Measurements from ENCODE around the gene MAML2. TPM values are rescaled to one million over a fixed set of nuclear protein-coding genes. Genes with fewer than 3 reads are reported as not detected.

The MAML2 gene
- total RNA-seq, 1 donor from 2014 or later, result 11.8 TPM

GRCh38 chr11:96082002-96082899 is 260.7 kb downstream of the MAML2 start:
- no peak overlapping the region for H3K27ac Mint-ChIP-seq
- no peak for DNase-seq (ENCODE audit: low spot score)
- intact Hi-C loops (cut with micrococcal nuclease), result no loop called here
- H3K36me3 Mint-ChIP-seq (ENCODE audit: low read depth), result peaks cover 25% of the 10 kb centered on the region
- no peaks in the 10 kb centered on the region for H3K27me3 Mint-ChIP-seq (ENCODE audit: low read depth)
- H3K4me1 Mint-ChIP-seq (ENCODE audit: low read depth), result peaks cover 44% of the 10 kb centered on the region
- H3K4me3 Mint-ChIP-seq (ENCODE audit: low read depth), result no peak overlapping the region
- H3K9me3 Mint-ChIP-seq, result no peaks in the 10 kb centered on the region

- Mint-ChIP-seq H3K27me3 (ENCODE audit: low read depth) (no peaks in the 10 kb centered on the region), H3K36me3 (ENCODE audit: low read depth) (peaks cover 18% of the 10 kb centered on the region), H3K9me3 (no peaks in the 10 kb centered on the region), H3K27ac (no peak overlapping the region), H3K4me3 (ENCODE audit: low read depth) (no peak overlapping the region), H3K4me1 (ENCODE audit: low read depth) (peaks cover 44% of the 10 kb centered on the region)
- intact Hi-C loops (cut with micrococcal nuclease), result no loop called here
- no peak for DNase-seq (ENCODE audit: low spot score)
These were observed 261.4 kb downstream of the MAML2 start for GRCh38 chr11:96081561-96081960.

- intact Hi-C loops (cut with micrococcal nuclease), result loop anchor here (5.0 kb wide), 1 partner anchor 33 kb away; no protein-coding TSS in a partner anchor
- peaks cover 16% of the 10 kb centered on the region for H3K36me3 Mint-ChIP-seq (ENCODE audit: low read depth)
- H3K4me1 Mint-ChIP-seq (ENCODE audit: low read depth), result peaks cover 52% of the 10 kb centered on the region
- peak overlapping the region; percentile 35 for H3K27ac Mint-ChIP-seq
- H3K4me3 Mint-ChIP-seq (ENCODE audit: low read depth), result no peak overlapping the region
- no peaks in the 10 kb centered on the region for H3K9me3 Mint-ChIP-seq
- no peak for DNase-seq (ENCODE audit: low spot score)
- H3K27me3 Mint-ChIP-seq (ENCODE audit: low read depth), result no peaks in the 10 kb centered on the region
These were observed 263.3 kb downstream of the MAML2 start for GRCh38 chr11:96079691-96080090.

- no peak for DNase-seq (ENCODE audit: low spot score)
- Mint-ChIP-seq H3K4me1 (ENCODE audit: low read depth) (peaks cover 58% of the 10 kb centered on the region), H3K9me3 (no peaks in the 10 kb centered on the region), H3K27me3 (ENCODE audit: low read depth) (no peaks in the 10 kb centered on the region), H3K36me3 (ENCODE audit: low read depth) (peaks cover 28% of the 10 kb centered on the region), H3K4me3 (ENCODE audit: low read depth) (peak overlapping the region; percentile 40), H3K27ac (peak overlapping the region; percentile 84)
- intact Hi-C loops (cut with micrococcal nuclease), result loop anchor here (1.0 to 5.0 kb wide), 3 partner anchors 37 to 81 kb away; no protein-coding TSS in a partner anchor
These were observed 267.4 kb downstream of the MAML2 start for GRCh38 chr11:96075532-96075959.

GRCh38 chr11:96074551-96075310 is 268.3 kb downstream of the MAML2 start:
- peaks cover 52% of the 10 kb centered on the region for H3K4me1 Mint-ChIP-seq (ENCODE audit: low read depth)
- no peaks in the 10 kb centered on the region for H3K27me3 Mint-ChIP-seq (ENCODE audit: low read depth)
- intact Hi-C loops (cut with micrococcal nuclease), result loop anchor here (1.0 to 5.0 kb wide), 3 partner anchors 38 to 82 kb away; no protein-coding TSS in a partner anchor
- H3K9me3 Mint-ChIP-seq, result no peaks in the 10 kb centered on the region
- DNase-seq (ENCODE audit: low spot score), result no peak
- H3K27ac Mint-ChIP-seq, result peak overlapping the region; percentile 84
- H3K36me3 Mint-ChIP-seq (ENCODE audit: low read depth), result peaks cover 25% of the 10 kb centered on the region
- H3K4me3 Mint-ChIP-seq (ENCODE audit: low read depth), result peak overlapping the region; percentile 38

GRCh38 chr11:96073536-96073935 is 269.5 kb downstream of the MAML2 start:
- peaks cover 47% of the 10 kb centered on the region for H3K4me1 Mint-ChIP-seq (ENCODE audit: low read depth)
- H3K9me3 Mint-ChIP-seq, result no peaks in the 10 kb centered on the region
- H3K4me3 Mint-ChIP-seq (ENCODE audit: low read depth), result no peak overlapping the region
- H3K27ac Mint-ChIP-seq, result no peak overlapping the region
- no peak for DNase-seq (ENCODE audit: low spot score)
- H3K27me3 Mint-ChIP-seq (ENCODE audit: low read depth), result no peaks in the 10 kb centered on the region
- peaks cover 19% of the 10 kb centered on the region for H3K36me3 Mint-ChIP-seq (ENCODE audit: low read depth)
- intact Hi-C loops (cut with micrococcal nuclease), result no loop called here

- intact Hi-C loops (cut with micrococcal nuclease), result no loop called here
- Mint-ChIP-seq H3K4me3 (ENCODE audit: low read depth) (no peak overlapping the region), H3K36me3 (ENCODE audit: low read depth) (peaks cover 22% of the 10 kb centered on the region), H3K27ac (no peak overlapping the region), H3K4me1 (ENCODE audit: low read depth) (peaks cover 48% of the 10 kb centered on the region), H3K27me3 (ENCODE audit: low read depth) (no peaks in the 10 kb centered on the region), H3K9me3 (no peaks in the 10 kb centered on the region)
- DNase-seq (ENCODE audit: low spot score), result no peak
These were observed 270.4 kb downstream of the MAML2 start for GRCh38 chr11:96072592-96072991.

- no peak for DNase-seq (ENCODE audit: low spot score)
- H3K27me3 Mint-ChIP-seq (ENCODE audit: low read depth), result no peaks in the 10 kb centered on the region
- peaks cover 48% of the 10 kb centered on the region for H3K4me1 Mint-ChIP-seq (ENCODE audit: low read depth)
- H3K27ac Mint-ChIP-seq, result no peak overlapping the region
- no peak overlapping the region for H3K4me3 Mint-ChIP-seq (ENCODE audit: low read depth)
- no peaks in the 10 kb centered on the region for H3K9me3 Mint-ChIP-seq
- H3K36me3 Mint-ChIP-seq (ENCODE audit: low read depth), result peaks cover 23% of the 10 kb centered on the region
- intact Hi-C loops (cut with micrococcal nuclease), result no loop called here
These were observed 272.5 kb downstream of the MAML2 start for GRCh38 chr11:96070453-96070852.

- Mint-ChIP-seq H3K27me3 (ENCODE audit: low read depth) (no peaks in the 10 kb centered on the region), H3K4me3 (ENCODE audit: low read depth) (no peak overlapping the region), H3K9me3 (no peaks in the 10 kb centered on the region), H3K4me1 (ENCODE audit: low read depth) (peaks cover 49% of the 10 kb centered on the region), H3K36me3 (ENCODE audit: low read depth) (peaks cover 19% of the 10 kb centered on the region), H3K27ac (peak overlapping the region; percentile 56)
- no peak for DNase-seq (ENCODE audit: low spot score)
- intact Hi-C loops (cut with micrococcal nuclease), result no loop called here
These were observed 275.8 kb downstream of the MAML2 start for GRCh38 chr11:96067160-96067559.

GRCh38 chr11:96065379-96065778 is 277.6 kb downstream of the MAML2 start:
- Mint-ChIP-seq H3K27ac (no peak overlapping the region), H3K4me3 (ENCODE audit: low read depth) (no peak overlapping the region), H3K4me1 (ENCODE audit: low read depth) (peaks cover 59% of the 10 kb centered on the region), H3K9me3 (no peaks in the 10 kb centered on the region), H3K36me3 (ENCODE audit: low read depth) (peaks cover 17% of the 10 kb centered on the region), H3K27me3 (ENCODE audit: low read depth) (no peaks in the 10 kb centered on the region)
- DNase-seq (ENCODE audit: low spot score), result no peak
- intact Hi-C loops (cut with micrococcal nuclease), result no loop called here

- intact Hi-C loops (cut with micrococcal nuclease), result loop anchor here (2.0 to 5.0 kb wide), 5 partner anchors 125 to 279 kb away; partner anchors contain the start of genes CEP57 and MAML2
These were observed 279.1 kb downstream of the MAML2 start for GRCh38 chr11:96063886-96064285.

GRCh38 chr11:96063053-96063452 is 279.9 kb downstream of the MAML2 start:
- no peak for DNase-seq (ENCODE audit: low spot score)
- Mint-ChIP-seq H3K27ac (peak overlapping the region; percentile 92), H3K4me3 (ENCODE audit: low read depth) (peak overlapping the region; percentile 63), H3K4me1 (ENCODE audit: low read depth) (peaks cover 55% of the 10 kb centered on the region), H3K36me3 (ENCODE audit: low read depth) (peaks cover 20% of the 10 kb centered on the region), H3K9me3 (no peaks in the 10 kb centered on the region), H3K27me3 (ENCODE audit: low read depth) (no peaks in the 10 kb centered on the region)
- intact Hi-C loops (cut with micrococcal nuclease), result loop anchor here (2.0 to 5.0 kb wide), 5 partner anchors 126 to 280 kb away; partner anchors contain the start of genes CEP57 and MAML2

More at GRCh38 chr11:96063886-96064285, 279.1 kb downstream of the MAML2 start:
- Mint-ChIP-seq H3K9me3 (no peaks in the 10 kb centered on the region), H3K27ac (no peak overlapping the region), H3K27me3 (ENCODE audit: low read depth) (no peaks in the 10 kb centered on the region), H3K4me1 (ENCODE audit: low read depth) (peaks cover 60% of the 10 kb centered on the region), H3K4me3 (ENCODE audit: low read depth) (no peak overlapping the region), H3K36me3 (ENCODE audit: low read depth) (peaks cover 23% of the 10 kb centered on the region)
- DNase-seq (ENCODE audit: low spot score), result no peak

Data from activated T-helper 2 cell treated with anti-CD3 and anti-CD28 coated beads, Interferon-gamma antibody, Interleukin-2, Interleukin-4, amounts not matched to agents 10 μg/mL and 5 μg/mL and 100 μg/mL, durations not matched to agents 14 hours and 24 hours and 36 hours (primary cell).